Measurements from ENCODE around the gene ASTN1. TPM values are rescaled to one million over a fixed set of nuclear protein-coding genes. Genes with fewer than 3 reads are reported as not detected.
A peak's percentile ranks its signal among the peaks of the same experiment; 100 is the strongest.

ASTN1 gene
- total and polyA plus RNA-seq, 5 donors: 0.11 to 0.28 (median 0.12) TPM

DNA sequence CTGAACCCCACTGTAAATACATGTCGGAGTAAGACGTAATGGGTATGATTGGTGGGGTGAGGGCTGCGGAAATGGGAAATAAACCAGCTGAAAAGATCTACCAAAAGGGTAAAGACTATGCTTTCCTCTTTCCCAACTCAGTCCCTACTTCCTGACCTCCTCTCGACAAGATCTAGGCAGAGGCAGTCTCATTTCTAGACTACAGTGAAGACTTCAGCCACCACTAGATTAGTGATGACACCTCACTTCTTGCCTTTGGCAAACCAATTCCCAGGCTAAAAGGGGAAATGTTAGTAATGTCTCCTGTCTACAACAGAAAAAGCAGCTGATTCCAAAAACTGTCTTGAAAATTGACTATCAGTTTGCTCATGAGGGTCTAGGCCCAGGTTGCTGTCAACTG is 219.9 kb downstream of the ASTN1 start:
- ATAC-seq: peak in 1 of 2 donors; percentile 43
- no peak overlapping the region for H3K4me3 ChIP-seq (ENCODE audit: low read length)
- H3K9me3 ChIP-seq (ENCODE audit: control insufficient read depth, low read length): no peaks in the 10 kb centered on the region
- intact Hi-C loops (cut with DNase I): no loop called here
- no peaks in the 10 kb centered on the region for H3K4me1 ChIP-seq (ENCODE audit: control insufficient read depth, insufficient read depth, low read length)
- no peak overlapping the region for H3K27ac ChIP-seq (ENCODE audit: low read length)
- DNase-seq: no peak
- 85% methylated on average over 4 of the region's 4 CpGs for WGBS
- no peaks in the 10 kb centered on the region for H3K27me3 ChIP-seq (ENCODE audit: control insufficient read depth, insufficient read depth)

DNA sequence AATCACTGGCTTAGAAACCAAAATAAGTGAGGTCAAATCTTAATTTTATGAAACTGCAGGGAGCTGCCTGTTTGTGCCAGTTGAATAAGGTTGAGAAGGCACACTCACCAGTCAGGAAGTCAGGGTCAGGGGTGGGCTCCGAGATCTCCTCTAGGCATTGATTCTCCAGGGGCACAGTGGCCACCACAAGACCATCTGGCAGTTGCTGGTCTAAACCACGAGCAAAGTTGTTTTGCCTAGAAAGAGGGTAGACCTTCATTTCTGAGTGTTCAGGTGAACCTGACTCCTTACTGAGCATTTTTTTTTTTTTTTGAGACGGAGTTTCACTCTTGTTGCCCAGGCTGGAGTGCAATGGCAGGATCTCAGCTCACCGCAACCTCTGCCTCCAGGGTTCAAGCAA is 220.7 kb downstream of the ASTN1 start:
- H3K27ac ChIP-seq (ENCODE audit: low read length): no peak overlapping the region
- H3K9me3 ChIP-seq (ENCODE audit: control insufficient read depth, low read length): no peaks in the 10 kb centered on the region
- 86% methylated on average over 4 of the region's 4 CpGs for WGBS
- ATAC-seq (no peak), DNase-seq (no peak)
- no peaks in the 10 kb centered on the region for H3K4me1 ChIP-seq (ENCODE audit: control insufficient read depth, insufficient read depth, low read length)
- intact Hi-C loops (cut with DNase I): no loop called here
- no peaks in the 10 kb centered on the region for H3K27me3 ChIP-seq (ENCODE audit: control insufficient read depth, insufficient read depth)
- no peak overlapping the region for H3K4me3 ChIP-seq (ENCODE audit: low read length)

DNA sequence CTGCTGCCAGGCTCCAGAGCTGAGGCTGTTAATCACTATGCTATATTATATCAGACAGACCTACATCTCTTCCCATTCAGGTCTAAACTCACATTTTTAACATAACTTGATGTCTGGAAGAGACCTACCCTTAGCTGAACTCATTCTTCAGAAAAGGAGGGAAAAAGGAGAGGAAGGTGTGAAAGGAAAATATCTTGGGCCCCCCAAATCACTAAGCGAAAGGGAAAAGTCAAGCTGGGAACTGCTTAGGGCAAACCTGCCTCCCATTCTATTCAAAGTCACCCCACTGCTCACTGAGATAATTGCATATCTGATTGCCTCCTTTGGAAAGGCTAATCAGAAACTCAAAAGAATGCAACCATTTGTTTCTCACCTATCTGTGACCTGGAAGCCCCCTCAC is 222.2 kb downstream of the ASTN1 start:
- H3K9me3 ChIP-seq (ENCODE audit: control insufficient read depth, low read length): no peaks in the 10 kb centered on the region
- H3K4me3 ChIP-seq (ENCODE audit: low read length): no peak overlapping the region
- 81% methylated on average over 1 of the region's 1 CpG for WGBS
- no peak for ATAC-seq
- H3K27ac ChIP-seq (ENCODE audit: low read length): no peak overlapping the region
- H3K4me1 ChIP-seq (ENCODE audit: control insufficient read depth, insufficient read depth, low read length): no peaks in the 10 kb centered on the region
- intact Hi-C loops (cut with DNase I): no loop called here
- H3K27me3 ChIP-seq (ENCODE audit: control insufficient read depth, insufficient read depth): no peaks in the 10 kb centered on the region
- DNase-seq: no peak

DNA sequence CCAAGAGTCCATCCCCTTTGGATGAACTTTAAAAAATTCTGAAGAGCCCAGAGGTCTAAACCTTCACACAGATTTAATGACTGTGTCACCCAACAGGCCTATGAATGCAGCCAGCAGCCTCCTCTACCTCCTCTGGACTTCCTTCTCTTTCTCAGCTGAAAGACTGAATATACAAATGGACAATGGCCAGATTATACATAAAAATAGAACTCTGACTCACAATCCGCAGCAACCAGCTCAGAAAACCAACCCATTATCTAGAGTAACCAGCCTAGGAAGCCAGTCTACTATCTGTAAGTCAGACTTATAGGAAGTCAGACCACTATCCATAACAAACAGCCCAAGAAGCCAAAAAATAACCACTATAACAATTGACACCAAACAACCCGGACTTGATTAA is 224.5 kb downstream of the ASTN1 start:
- intact Hi-C loops (cut with DNase I): no loop called here
- Histone ChIP-seq H3K27ac (ENCODE audit: low read length) (no peak overlapping the region), H3K27me3 (ENCODE audit: control insufficient read depth, insufficient read depth) (no peaks in the 10 kb centered on the region), H3K4me1 (ENCODE audit: control insufficient read depth, insufficient read depth, low read length) (no peaks in the 10 kb centered on the region), H3K9me3 (ENCODE audit: control insufficient read depth, low read length) (no peaks in the 10 kb centered on the region), H3K4me3 (ENCODE audit: low read length) (no peak overlapping the region)
- DNase-seq (no peak), ATAC-seq (no peak)
- 67% methylated on average over 2 of the region's 2 CpGs for WGBS

DNA sequence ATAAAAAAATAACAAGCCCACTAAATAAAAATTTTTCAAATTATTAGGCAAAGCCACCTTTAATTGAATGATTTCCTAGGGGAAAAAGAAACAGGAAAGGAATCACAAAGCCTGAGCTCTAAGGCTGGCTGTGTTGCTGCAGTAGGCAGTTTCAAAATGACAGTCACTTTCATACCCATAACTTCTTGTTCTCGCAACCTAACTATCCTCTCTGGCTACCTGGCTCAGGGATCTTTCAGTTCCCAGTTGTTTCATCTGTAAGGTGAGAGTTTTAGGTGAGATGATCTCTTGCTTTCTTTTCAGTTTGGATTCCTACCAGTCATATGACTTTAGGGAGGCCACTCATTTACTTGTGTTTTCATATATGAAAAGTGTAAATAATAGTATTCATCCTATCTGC is 226.1 kb downstream of the ASTN1 start:
- ATAC-seq: no peak
- H3K4me1 ChIP-seq (ENCODE audit: control insufficient read depth, insufficient read depth, low read length): no peaks in the 10 kb centered on the region
- no peaks in the 10 kb centered on the region for H3K9me3 ChIP-seq (ENCODE audit: control insufficient read depth, low read length)
- no peak overlapping the region for H3K27ac ChIP-seq (ENCODE audit: low read length)
- intact Hi-C loops (cut with DNase I): no loop called here
- DNase-seq: no peak
- H3K4me3 ChIP-seq (ENCODE audit: low read length): no peak overlapping the region
- H3K27me3 ChIP-seq (ENCODE audit: control insufficient read depth, insufficient read depth): no peaks in the 10 kb centered on the region
- 93% methylated on average over 1 of the region's 1 CpG for WGBS

DNA sequence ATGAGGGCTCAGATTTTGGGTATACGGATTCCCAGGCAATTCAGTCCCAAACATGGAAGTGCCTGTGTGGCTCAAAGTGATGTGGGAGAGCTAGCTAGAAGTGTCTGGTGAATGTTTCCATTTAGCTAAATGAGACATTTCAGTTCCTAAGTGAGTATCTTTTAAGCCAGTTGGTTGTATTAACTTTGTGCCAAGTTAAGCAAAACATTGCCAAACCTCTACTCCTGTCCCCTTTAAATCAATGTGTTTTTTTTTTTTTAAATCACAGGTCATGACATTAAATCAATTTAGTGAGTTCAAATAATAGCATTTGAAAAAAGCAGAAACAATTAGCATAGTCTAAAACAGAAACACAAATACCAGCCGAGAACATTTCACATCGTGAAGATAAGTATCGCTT is 230.1 kb downstream of the ASTN1 start:
- Histone ChIP-seq H3K4me1 (ENCODE audit: control insufficient read depth, insufficient read depth, low read length) (no peaks in the 10 kb centered on the region), H3K27me3 (ENCODE audit: control insufficient read depth, insufficient read depth) (no peaks in the 10 kb centered on the region), H3K9me3 (ENCODE audit: control insufficient read depth, low read length) (no peaks in the 10 kb centered on the region), H3K4me3 (ENCODE audit: low read length) (no peak overlapping the region), H3K27ac (ENCODE audit: low read length) (no peak overlapping the region)
- intact Hi-C loops (cut with DNase I): no loop called here
- DNase-seq (no peak), ATAC-seq (no peak)
- 86% methylated on average over 4 of the region's 4 CpGs for WGBS

DNA sequence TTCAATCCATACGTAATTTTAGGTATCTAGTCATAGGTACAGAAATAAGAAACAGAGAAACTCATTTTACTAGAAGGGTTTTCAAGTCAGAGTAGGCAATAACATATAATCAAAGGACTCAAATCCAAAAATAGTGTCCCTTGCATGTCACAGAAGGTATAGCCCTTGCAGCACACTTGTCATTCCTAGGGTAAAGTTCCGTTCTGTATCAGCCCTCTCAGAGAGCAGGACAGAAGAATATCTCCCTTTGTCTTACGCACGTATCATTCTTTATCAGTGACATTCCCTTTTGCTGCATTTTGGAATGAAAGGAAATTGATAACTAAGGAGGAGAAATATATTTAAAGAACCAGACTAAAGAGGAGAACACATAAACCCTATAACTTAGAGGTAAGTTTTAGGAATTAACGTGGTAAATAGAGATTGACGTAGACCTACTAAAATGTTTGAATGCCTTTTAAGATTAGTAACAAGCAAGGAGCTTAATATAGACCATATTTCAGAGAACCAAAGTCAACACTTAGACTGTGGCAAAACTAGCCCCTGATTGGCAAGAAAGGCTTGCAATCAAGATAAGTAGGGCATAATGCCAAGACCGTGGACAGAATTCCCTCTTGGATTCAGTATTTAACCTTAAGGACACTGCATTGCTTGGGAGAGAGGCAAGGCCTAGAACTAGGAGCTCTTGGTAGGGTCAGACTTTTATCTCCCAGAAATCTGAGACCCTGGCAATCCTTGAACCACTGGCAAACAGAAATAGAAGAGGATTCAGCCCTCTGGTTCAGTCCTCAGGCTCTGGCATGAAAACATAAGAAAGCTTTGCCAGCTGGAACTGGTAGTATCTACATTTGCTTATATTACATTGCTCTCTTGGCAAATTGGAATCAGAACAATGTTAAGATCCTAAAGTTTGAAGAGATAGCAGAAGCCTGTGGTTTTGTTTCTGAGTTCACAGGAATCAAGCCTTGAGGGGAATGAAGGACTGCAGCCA is 232.1 kb downstream of the ASTN1 start:
- Histone ChIP-seq H3K4me3 (ENCODE audit: low read length) (no peak overlapping the region), H3K27ac (ENCODE audit: low read length) (no peak overlapping the region), H3K9me3 (ENCODE audit: control insufficient read depth, low read length) (no peaks in the 10 kb centered on the region), H3K4me1 (ENCODE audit: control insufficient read depth, insufficient read depth, low read length) (no peaks in the 10 kb centered on the region), H3K27me3 (ENCODE audit: control insufficient read depth, insufficient read depth) (no peaks in the 10 kb centered on the region)
- ATAC-seq (no peak), DNase-seq (no peak)
- WGBS: 43% methylated on average over 7 of the region's 7 CpGs
- intact Hi-C loops (cut with DNase I): no loop called here

DNA sequence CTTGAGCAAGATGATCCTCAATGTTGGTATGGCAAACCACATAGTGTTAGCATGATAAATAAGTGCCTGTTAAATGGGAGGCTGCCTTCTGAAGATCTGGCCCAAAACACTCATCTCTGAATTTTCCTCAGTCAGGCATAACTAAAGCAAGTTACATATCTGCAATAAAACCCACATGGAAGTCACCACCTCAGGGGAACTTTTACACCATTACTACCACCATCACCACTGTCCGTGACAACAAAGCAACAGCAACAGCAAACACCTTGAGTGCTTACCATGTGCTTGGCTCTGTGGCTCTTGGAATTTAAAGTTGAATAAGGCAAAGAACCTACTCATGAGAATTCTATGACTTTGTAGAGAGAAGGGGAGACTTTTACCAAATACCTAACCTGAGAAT is 233.0 kb downstream of the ASTN1 start:
- intact Hi-C loops (cut with DNase I): no loop called here
- 87% methylated on average over 1 of the region's 1 CpG for WGBS
- H3K27ac ChIP-seq (ENCODE audit: low read length): no peak overlapping the region

DNA sequence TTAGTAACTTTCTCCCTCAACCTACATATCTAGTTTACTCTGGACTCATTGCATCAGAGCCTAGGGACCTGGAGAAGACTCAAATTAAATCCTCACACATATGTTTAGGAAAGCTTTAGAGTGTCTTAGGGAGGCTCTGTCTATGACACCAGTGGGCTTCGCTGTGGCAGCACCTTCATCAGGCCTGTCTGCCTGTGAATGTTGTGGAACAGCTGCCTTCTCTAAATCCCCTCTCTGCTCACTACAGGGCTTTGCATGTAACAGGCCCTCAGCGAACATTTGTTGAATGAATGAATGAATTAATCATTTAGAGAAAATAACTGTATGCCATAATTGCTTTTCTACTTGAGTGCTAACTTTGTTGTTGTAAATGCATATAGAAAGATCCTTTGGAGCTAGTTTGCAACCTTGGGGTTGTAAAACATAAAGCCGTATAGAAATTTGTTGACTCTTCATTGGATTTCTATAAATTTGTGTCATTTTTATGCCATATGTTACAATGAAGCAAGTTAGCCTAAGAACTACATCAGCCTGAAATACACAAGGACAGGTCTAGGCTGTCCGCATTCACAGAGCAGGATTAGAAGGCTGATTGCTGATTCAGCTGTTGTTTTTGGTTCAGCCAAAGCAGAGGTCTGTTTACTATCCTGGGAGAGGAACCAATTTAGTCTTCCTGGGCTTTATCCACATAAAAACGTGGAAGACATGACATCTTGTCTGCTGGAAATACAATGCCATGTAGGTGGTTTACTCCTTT is 238.0 kb downstream of the ASTN1 start:
- H3K27me3 ChIP-seq (ENCODE audit: control insufficient read depth, insufficient read depth): no peaks in the 10 kb centered on the region
- no peak overlapping the region for H3K27ac ChIP-seq (ENCODE audit: low read length)
- ATAC-seq: no peak
- no peak overlapping the region for H3K4me3 ChIP-seq (ENCODE audit: low read length)
- intact Hi-C loops (cut with DNase I): no loop called here
- no peaks in the 10 kb centered on the region for H3K4me1 ChIP-seq (ENCODE audit: control insufficient read depth, insufficient read depth, low read length)
- DNase-seq: no peak
- no peaks in the 10 kb centered on the region for H3K9me3 ChIP-seq (ENCODE audit: control insufficient read depth, low read length)
- 75% methylated on average over 5 of the region's 5 CpGs for WGBS

More for the DNA sequence above, 233.0 kb downstream of the ASTN1 start:
- Histone ChIP-seq H3K4me3 (ENCODE audit: low read length) (no peak overlapping the region), H3K4me1 (ENCODE audit: control insufficient read depth, insufficient read depth, low read length) (no peaks in the 10 kb centered on the region), H3K9me3 (ENCODE audit: control insufficient read depth, low read length) (no peaks in the 10 kb centered on the region), H3K27me3 (ENCODE audit: control insufficient read depth, insufficient read depth) (no peaks in the 10 kb centered on the region)
- no peak for ATAC-seq
- DNase-seq: no peak

DNA sequence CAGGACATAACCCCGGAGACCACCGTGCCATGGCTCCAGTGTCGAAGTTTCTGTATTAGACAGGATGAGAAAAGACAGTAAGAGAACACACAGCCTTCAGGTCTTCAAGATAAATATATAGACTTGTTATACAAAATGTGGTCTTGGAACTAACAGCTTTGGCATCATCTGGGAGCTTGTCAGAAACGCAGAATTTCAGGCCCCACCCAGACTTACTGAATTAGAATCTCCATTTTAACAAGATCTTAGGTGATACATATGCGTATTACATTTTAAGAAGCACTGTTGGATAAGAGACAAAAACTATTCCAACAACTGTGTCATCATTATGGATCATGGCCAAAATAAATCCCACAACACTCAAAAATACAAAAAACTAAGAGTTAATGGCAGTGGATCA is 239.3 kb downstream of the ASTN1 start:
- 76% methylated on average over 5 of the region's 5 CpGs for WGBS
- intact Hi-C loops (cut with DNase I): no loop called here
- DNase-seq (no peak), ATAC-seq (no peak)
- Histone ChIP-seq H3K4me3 (ENCODE audit: low read length) (no peak overlapping the region), H3K9me3 (ENCODE audit: control insufficient read depth, low read length) (no peaks in the 10 kb centered on the region), H3K27me3 (ENCODE audit: control insufficient read depth, insufficient read depth) (no peaks in the 10 kb centered on the region), H3K4me1 (ENCODE audit: control insufficient read depth, insufficient read depth, low read length) (no peaks in the 10 kb centered on the region), H3K27ac (ENCODE audit: low read length) (no peak overlapping the region)

DNA sequence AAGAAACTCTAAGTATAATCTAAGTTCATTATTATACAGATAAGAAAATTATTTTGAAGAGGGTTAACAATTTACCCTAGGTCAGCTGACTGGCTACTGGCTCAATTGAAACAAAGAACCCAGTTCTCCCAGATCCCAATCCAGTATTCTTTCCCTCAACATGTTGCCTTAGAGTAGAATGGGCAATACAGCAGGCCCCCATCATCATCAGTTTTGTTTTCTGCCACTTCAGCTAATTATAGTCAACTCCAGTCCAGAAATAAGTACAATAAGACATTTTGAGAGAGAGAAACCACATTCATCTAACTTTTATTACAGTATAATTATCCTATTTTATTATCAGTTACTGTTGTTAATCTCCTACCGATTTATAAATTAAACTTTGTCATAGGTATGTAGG is 241.2 kb downstream of the ASTN1 start:
- Histone ChIP-seq H3K4me1 (ENCODE audit: control insufficient read depth, insufficient read depth, low read length) (no peaks in the 10 kb centered on the region), H3K4me3 (ENCODE audit: low read length) (no peak overlapping the region), H3K27me3 (ENCODE audit: control insufficient read depth, insufficient read depth) (no peaks in the 10 kb centered on the region), H3K9me3 (ENCODE audit: control insufficient read depth, low read length) (no peaks in the 10 kb centered on the region), H3K27ac (ENCODE audit: low read length) (no peak overlapping the region)
- intact Hi-C loops (cut with DNase I): no loop called here
- ATAC-seq (no peak), DNase-seq (no peak)
- 92% methylated on average over 1 of the region's 1 CpG for WGBS
